BLaER1 treated with 17β-estradiol and CSF1 and Interleukin-3, amounts not matched to agents 10 nM and 100 nM (cell line): ENCODE results near the gene PRICKLE1.

Source experiments
- H3K27ac ChIP-seq, 11 experiments: shearing (Covaris generic); formaldehyde crosslinking; 2 replicates each; pipeline ENCODE4 v1.8.1; 2022
- H3K27me3 ChIP-seq, 11 experiments: shearing (Covaris generic); formaldehyde crosslinking; 2 replicates each; pipeline ENCODE4 v1.8.1; 2022
- H3K36me3 ChIP-seq, 11 experiments: shearing (Covaris generic); formaldehyde crosslinking; 2 replicates each; pipeline ENCODE4 v1.8.1; 2022
- H3K4me1 ChIP-seq, 10 experiments: shearing (Covaris generic); formaldehyde crosslinking; 2 replicates each; pipeline ENCODE4 v1.8.1; 2022
- H3K4me2 ChIP-seq, 11 experiments: shearing (Covaris generic); formaldehyde crosslinking; 2 replicates each; pipeline ENCODE4 v1.8.1; 2022
- H3K4me3 ChIP-seq, 10 experiments: shearing (Covaris generic); formaldehyde crosslinking; 2 replicates each; pipeline ENCODE4 v1.8.1; 2022
- H3K9ac ChIP-seq, 11 experiments: shearing (Covaris generic); formaldehyde crosslinking; 2 replicates each; pipeline ENCODE4 v1.8.1; 2022
- H3K9me3 ChIP-seq, 11 experiments: shearing (Covaris generic); formaldehyde crosslinking; replicated peaks in 1 of 11; 2 replicates each; pipeline ENCODE4 v1.8.1; 2022
- H4K20me1 ChIP-seq, 11 experiments: shearing (Covaris generic); formaldehyde crosslinking; 2 replicates each; pipeline ENCODE4 v1.8.1; 2022
- Cebpa-rat ChIP-seq, 11 experiments: shearing (Covaris generic); IDR thresholded peaks; 2 replicates each; pipeline ENCODE4 v1.8.1; 2022

The PRICKLE1 gene

DNA sequence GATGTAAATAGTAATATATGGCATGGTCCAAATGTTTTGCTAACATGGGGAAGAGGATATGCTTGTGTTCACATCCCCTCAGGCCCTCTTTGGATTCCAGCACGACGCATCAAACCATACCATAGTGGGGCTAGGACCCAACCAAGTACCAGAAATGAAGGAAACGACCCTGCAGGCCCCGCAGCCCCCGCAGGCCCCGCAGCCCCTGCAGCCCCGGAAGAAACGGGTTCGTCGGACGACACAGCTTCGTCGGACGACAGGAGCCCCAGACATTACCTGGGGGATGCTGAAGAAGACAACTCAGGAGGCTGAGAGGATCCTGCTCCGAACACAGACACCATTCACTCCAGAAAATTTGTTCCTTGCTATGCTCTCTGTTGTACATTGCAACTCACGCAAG lies 143.7 kb downstream of the PRICKLE1 start:
- H3K27me3 ChIP-seq = no peaks in the 10 kb centered on the region
- no peak overlapping the region for H3K4me3 ChIP-seq
- H4K20me1 ChIP-seq = no peaks in the 10 kb centered on the region
- H3K27ac ChIP-seq = no peak overlapping the region
- no peak overlapping the region for H3K9ac ChIP-seq
- H3K4me1 ChIP-seq = peaks cover 0 to 12% (median 9%) of the 10 kb centered on the region in 10 experiments; a peak in 14 of 20 replicates
- H3K4me2 ChIP-seq = no peak overlapping the region
- no peak for TF ChIP-seq Cebpa-rat (IDR thresholded peaks at IDR 0.05)
- peaks cover 77 to 100% (median 91%) of the 10 kb centered on the region in 11 experiments for H3K36me3 ChIP-seq
- peaks cover 13 to 29% (median 24%) of the 10 kb centered on the region in 11 experiments; a peak in 21 of 22 replicates for H3K9me3 ChIP-seq

DNA sequence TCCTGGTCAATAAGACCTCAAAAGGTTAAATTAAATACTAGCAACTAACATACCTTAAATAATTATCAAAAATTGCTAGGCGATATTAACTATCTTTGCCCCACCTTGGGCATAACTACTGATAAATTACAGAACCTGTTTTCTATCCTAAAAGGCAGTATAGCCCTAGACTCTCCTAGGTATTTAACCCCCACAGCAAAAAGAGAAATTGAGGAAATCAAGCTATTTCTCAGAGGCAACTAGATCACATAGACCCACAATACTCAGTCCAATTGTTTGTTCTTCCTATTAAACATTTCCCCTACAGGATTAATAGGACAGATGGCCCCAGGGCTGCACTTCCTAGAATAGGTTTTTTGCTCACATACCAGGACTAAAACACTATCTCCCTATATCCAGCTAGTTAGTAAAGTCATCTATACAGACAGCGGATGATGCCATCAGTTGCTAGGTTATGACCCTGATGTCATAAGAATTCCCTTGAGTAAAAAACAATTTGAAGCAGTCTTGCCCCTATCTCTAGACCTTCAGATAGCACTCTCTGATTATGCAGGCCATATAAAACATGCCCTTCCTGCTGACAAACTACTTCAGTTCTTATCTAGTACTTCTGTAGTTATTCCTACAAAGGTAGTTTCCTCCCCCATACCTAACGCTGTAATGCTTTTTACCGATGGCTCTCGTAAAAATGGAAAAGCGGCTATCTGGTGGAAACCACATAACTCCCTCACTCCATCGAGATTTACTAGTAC lies 145.2 kb downstream of the PRICKLE1 start:
- H3K4me1 ChIP-seq = no peaks in the 10 kb centered on the region
- H3K4me3 ChIP-seq = no peak overlapping the region
- no peaks in the 10 kb centered on the region for H3K27me3 ChIP-seq
- H3K9ac ChIP-seq = no peak overlapping the region
- peaks cover 81 to 97% (median 92%) of the 10 kb centered on the region in 11 experiments for H3K36me3 ChIP-seq
- no peak overlapping the region for H3K4me2 ChIP-seq
- TF ChIP-seq Cebpa-rat (IDR thresholded peaks at IDR 0.05) = no peak
- H3K9me3 ChIP-seq = peaks cover 13 to 29% (median 24%) of the 10 kb centered on the region in 11 experiments; a peak in 21 of 22 replicates
- no peak overlapping the region for H3K27ac ChIP-seq
- no peaks in the 10 kb centered on the region for H4K20me1 ChIP-seq

DNA sequence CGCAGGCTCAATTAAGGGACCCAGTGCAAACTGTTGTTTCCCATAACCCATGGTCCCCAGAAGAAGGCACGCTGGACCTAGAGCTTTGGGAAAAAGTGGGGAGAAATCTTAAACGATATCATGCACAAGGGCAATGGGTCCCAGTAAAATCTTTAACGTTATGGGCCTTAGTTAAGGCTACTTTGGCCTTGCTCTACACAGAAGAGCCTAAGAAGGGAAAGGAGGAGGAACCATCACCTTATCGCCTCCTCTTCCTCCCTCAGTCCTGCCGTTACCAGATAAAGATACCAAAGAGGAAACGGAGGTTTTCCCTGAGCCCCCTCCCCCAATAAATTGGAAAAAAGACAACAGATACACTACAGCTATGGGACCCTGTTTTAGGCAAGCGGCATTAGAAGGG lies 146.7 kb downstream of the PRICKLE1 start:
- H3K36me3 ChIP-seq = peaks cover 75 to 97% (median 87%) of the 10 kb centered on the region in 11 experiments
- no peaks in the 10 kb centered on the region for H3K4me1 ChIP-seq
- peaks cover 13 to 29% (median 24%) of the 10 kb centered on the region in 11 experiments; a peak in 21 of 22 replicates for H3K9me3 ChIP-seq
- H3K27me3 ChIP-seq = no peaks in the 10 kb centered on the region
- H3K4me3 ChIP-seq = no peak overlapping the region
- H3K9ac ChIP-seq = no peak overlapping the region
- no peak for TF ChIP-seq Cebpa-rat (IDR thresholded peaks at IDR 0.05)
- H3K27ac ChIP-seq = no peak overlapping the region
- H3K4me2 ChIP-seq = no peak overlapping the region
- H4K20me1 ChIP-seq = no peaks in the 10 kb centered on the region

GRCh38 chr12:42442311-42442759 lies 147.2 kb downstream of the PRICKLE1 start:
- H3K27me3 ChIP-seq = no peaks in the 10 kb centered on the region
- H3K4me2 ChIP-seq = no peak overlapping the region
- H3K9ac ChIP-seq = no peak overlapping the region
- no peak overlapping the region for H3K27ac ChIP-seq
- no peak overlapping the region for H3K4me3 ChIP-seq
- H4K20me1 ChIP-seq = no peaks in the 10 kb centered on the region
- peaks cover 13 to 29% (median 24%) of the 10 kb centered on the region in 11 experiments; a peak in 21 of 22 replicates for H3K9me3 ChIP-seq
- no peak for TF ChIP-seq Cebpa-rat (IDR thresholded peaks at IDR 0.05)
- H3K4me1 ChIP-seq = no peaks in the 10 kb centered on the region
- peaks cover 75 to 93% (median 85%) of the 10 kb centered on the region in 11 experiments for H3K36me3 ChIP-seq

DNA sequence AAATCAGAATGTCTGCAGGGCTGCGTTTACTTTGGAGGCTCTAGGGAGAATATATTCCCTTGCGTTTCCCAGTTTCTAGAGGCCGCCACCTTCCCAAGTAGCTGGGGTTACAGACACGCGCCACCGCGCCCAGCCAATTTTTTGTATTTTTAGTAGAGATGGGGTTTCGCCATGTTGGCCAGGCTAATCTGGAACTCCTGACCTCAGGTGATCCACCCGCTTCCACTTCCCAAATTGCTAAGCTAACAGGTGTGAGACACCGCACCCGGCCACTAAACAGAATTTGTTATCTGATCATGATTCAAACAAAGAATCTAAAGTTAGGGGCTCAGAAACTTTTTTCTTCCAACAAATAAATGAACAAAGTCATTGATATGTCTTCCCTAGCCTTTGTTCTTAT lies 148.9 kb downstream of the PRICKLE1 start:
- Histone ChIP-seq H3K27ac (no peak overlapping the region), H3K4me3 (no peak overlapping the region), H4K20me1 (no peaks in the 10 kb centered on the region), H3K4me2 (no peak overlapping the region), H3K36me3 (peaks cover 63 to 91% (median 76%) of the 10 kb centered on the region in 11 experiments), H3K4me1 (no peaks in the 10 kb centered on the region), H3K9ac (no peak overlapping the region), H3K9me3 (peaks cover 13 to 29% (median 24%) of the 10 kb centered on the region in 11 experiments; a peak in 21 of 22 replicates), H3K27me3 (no peaks in the 10 kb centered on the region)
- no peak for TF ChIP-seq Cebpa-rat (IDR thresholded peaks at IDR 0.05)

GRCh38 chr12:42432517-42433140 lies 156.9 kb downstream of the PRICKLE1 start:
- H3K4me2 ChIP-seq = no peak overlapping the region
- H3K27me3 ChIP-seq = no peaks in the 10 kb centered on the region
- no peak overlapping the region for H3K27ac ChIP-seq
- no peak for TF ChIP-seq Cebpa-rat (IDR thresholded peaks at IDR 0.05)
- H4K20me1 ChIP-seq = no peaks in the 10 kb centered on the region
- H3K4me3 ChIP-seq = no peak overlapping the region
- no peak overlapping the region for H3K9ac ChIP-seq
- no peaks in the 10 kb centered on the region for H3K9me3 ChIP-seq
- peaks cover 24 to 75% (median 56%) of the 10 kb centered on the region in 11 experiments for H3K36me3 ChIP-seq
- H3K4me1 ChIP-seq = no peaks in the 10 kb centered on the region

DNA sequence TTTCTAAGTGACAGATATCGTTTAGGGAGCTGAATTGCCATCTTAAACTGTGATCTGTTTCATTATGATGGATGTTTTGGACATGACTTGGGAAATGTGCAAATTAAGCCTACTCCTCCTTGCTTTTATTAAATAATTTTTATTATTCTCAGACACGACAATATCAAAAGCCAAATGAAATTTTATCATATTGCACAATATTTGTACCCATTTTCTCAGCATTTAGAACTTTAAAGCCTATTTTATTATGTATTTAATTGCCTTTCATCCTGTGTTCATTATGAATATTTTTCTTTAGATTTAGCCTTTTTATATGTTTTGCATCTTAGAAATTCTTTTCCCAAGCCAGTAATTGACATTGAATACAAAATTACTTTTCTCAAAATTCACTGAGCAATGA lies 160.7 kb downstream of the PRICKLE1 start:
- H3K27me3 ChIP-seq = no peaks in the 10 kb centered on the region
- H3K9ac ChIP-seq = no peak overlapping the region
- no peaks in the 10 kb centered on the region for H4K20me1 ChIP-seq
- H3K4me2 ChIP-seq = no peak overlapping the region
- no peak overlapping the region for H3K27ac ChIP-seq
- peaks cover 0 to 14% (median 6%) of the 10 kb centered on the region in 10 experiments; a peak in 11 of 20 replicates for H3K4me1 ChIP-seq
- no peak for TF ChIP-seq Cebpa-rat (IDR thresholded peaks at IDR 0.05)
- peaks cover 28 to 87% (median 55%) of the 10 kb centered on the region in 11 experiments for H3K36me3 ChIP-seq
- H3K9me3 ChIP-seq = no peaks in the 10 kb centered on the region
- H3K4me3 ChIP-seq = no peak overlapping the region

DNA sequence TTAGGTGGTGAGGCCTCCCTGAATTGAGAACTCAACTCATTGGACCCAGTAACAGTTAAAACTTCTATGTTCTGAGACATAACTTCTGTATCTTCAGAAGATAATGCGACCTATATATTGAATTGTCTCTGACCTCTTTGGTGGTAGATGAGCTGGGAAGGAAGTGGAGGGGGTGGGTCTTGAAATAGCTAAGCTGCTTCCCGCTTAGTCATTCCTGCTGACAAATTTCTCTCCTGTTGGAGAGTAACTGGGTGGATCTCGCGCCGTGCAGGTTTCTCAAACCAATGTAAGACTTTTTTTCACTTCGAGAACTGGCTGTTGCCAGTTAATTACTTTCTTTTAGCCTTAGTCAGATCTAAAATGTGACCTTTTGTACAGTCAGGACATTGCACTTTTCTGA lies 162.8 kb downstream of the PRICKLE1 start:
- Histone ChIP-seq H3K36me3 (peaks cover 20 to 76% (median 46%) of the 10 kb centered on the region in 11 experiments), H3K27ac (no peak overlapping the region), H4K20me1 (no peaks in the 10 kb centered on the region), H3K9ac (no peak overlapping the region), H3K4me2 (peak overlapping the region in 5 of 11 experiments; percentile 29 to 68 (median 46); a peak in 10 of 22 replicates), H3K4me1 (peaks cover 0 to 22% (median 6%) of the 10 kb centered on the region in 10 experiments; a peak in 11 of 20 replicates), H3K27me3 (no peaks in the 10 kb centered on the region), H3K4me3 (no peak overlapping the region), H3K9me3 (no peaks in the 10 kb centered on the region)
- TF ChIP-seq Cebpa-rat (IDR thresholded peaks at IDR 0.05) = no peak

- Histone ChIP-seq H3K9ac (no peak overlapping the region), H3K27me3 (no peaks in the 10 kb centered on the region), H4K20me1 (no peaks in the 10 kb centered on the region), H3K27ac (no peak overlapping the region), H3K4me1 (peaks cover 0 to 24% (median 7%) of the 10 kb centered on the region in 10 experiments; a peak in 12 of 20 replicates), H3K4me3 (no peak overlapping the region), H3K4me2 (no peak overlapping the region), H3K36me3 (peaks cover 13 to 48% (median 28%) of the 10 kb centered on the region in 11 experiments; a peak in 19 of 22 replicates), H3K9me3 (no peaks in the 10 kb centered on the region)
- TF ChIP-seq Cebpa-rat (IDR thresholded peaks at IDR 0.05) = no peak
These were observed 166.8 kb downstream of the PRICKLE1 start for GRCh38 chr12:42422785-42423184.
